Renal cortex interstitium (tissue), 15 donors: ENCODE results near the gene TP53I3. TPM values are rescaled to one million over a fixed set of nuclear protein-coding genes. Genes with fewer than 3 reads are reported as not detected.
"Not testable (repeated sequence)": the region's sequence is repeated elsewhere in the genome, so short reads cannot be mapped to it uniquely, and the experiment has no call there.

Experiments used
- DNase-seq, 11 donors: peaks; one replicate each; pipeline ENCODE4 v3.0.0-alpha.2; 2013; ENCODE audit warnings: low read depth in 9 of 11, low spot score in 4 of 11; ENCODE audit errors: extremely low read depth in 1 of 11
- long read RNA-seq, 16 experiments: transcript quantifications; one replicate each; lab custom pipeline, GENCODE V29; 2026
- polyA plus RNA-seq, 3 donors: library from polyadenylated mRNA; unstranded; fragments of 120-200 nt; gene quantifications; one replicate each; pipeline ENCODE4 v1.2.1, GENCODE V29; 2013; ENCODE audit not compliant: insufficient read length in 3 of 3

TP53I3 gene
- 10 to 100 TPM; 38.2 to 48.8 (median 48.2) TPM for polyA plus RNA-seq
- long read RNA-seq, donor 1, partial matches to known transcripts: 0 of 11 reads
- long read RNA-seq, donor 1, other reads (novel, unspliced or antisense): 0 of 11 reads
- long read RNA-seq, donor 2, transcript TP53I3-204 (3 exons, 677 nt): major isoform, 5 of 15 reads
- long read RNA-seq, donor 2, transcript TP53I3-202 (6 exons, 1,635 nt): major isoform, 5 of 15 reads
- long read RNA-seq, donor 2, transcript TP53I3-201 (5 exons, 1,998 nt): major isoform, 5 of 15 reads
- long read RNA-seq, donor 2, partial matches to known transcripts: 0 of 15 reads
- long read RNA-seq, donor 2, other reads (novel, unspliced or antisense): 0 of 15 reads
- long read RNA-seq, donor 3, transcript TP53I3-204 (3 exons, 677 nt): minor isoform, 7 of 37 reads
- long read RNA-seq, donor 3, transcript TP53I3-202 (6 exons, 1,635 nt): minor isoform, 9 of 37 reads
- long read RNA-seq, donor 3, transcript TP53I3-201 (5 exons, 1,998 nt): major isoform, 10 of 37 reads
- long read RNA-seq, donor 3, partial matches to known transcripts: 7 of 37 reads
- long read RNA-seq, donor 3, other reads (novel, unspliced or antisense): 0 of 37 reads
- long read RNA-seq, donor 4, transcript TP53I3-201 (5 exons, 1,998 nt): major isoform, 5 of 15 reads
- long read RNA-seq, donor 4, partial matches to known transcripts: 0 of 15 reads
- long read RNA-seq, donor 4, other reads (novel, unspliced or antisense): 0 of 15 reads
- long read RNA-seq, donor 5: 0 reads
- long read RNA-seq, donor 6, transcript TP53I3-201 (5 exons, 1,998 nt): minor isoform, 5 of 19 reads
- long read RNA-seq, donor 6, transcript TP53I3-202 (6 exons, 1,635 nt): major isoform, 9 of 19 reads
- long read RNA-seq, donor 6, partial matches to known transcripts: 0 of 19 reads
- long read RNA-seq, donor 6, other reads (novel, unspliced or antisense): 0 of 19 reads
- long read RNA-seq, donor 7, transcript TP53I3-201 (5 exons, 1,998 nt): minor isoform, 5 of 28 reads
- long read RNA-seq, donor 7, transcript TP53I3-202 (6 exons, 1,635 nt): major isoform, 11 of 28 reads
- long read RNA-seq, donor 7, partial matches to known transcripts: 9 of 28 reads
- long read RNA-seq, donor 7, other reads (novel, unspliced or antisense): 0 of 28 reads
- long read RNA-seq, donor 8, transcript TP53I3-204 (3 exons, 677 nt): minor isoform, 10 of 47 reads
- long read RNA-seq, donor 8, transcript TP53I3-201 (5 exons, 1,998 nt): minor isoform, 8 of 47 reads
- long read RNA-seq, donor 8, transcript TP53I3-202 (6 exons, 1,635 nt): major isoform, 11 of 47 reads
- long read RNA-seq, donor 8, partial matches to known transcripts: 17 of 47 reads
- long read RNA-seq, donor 8, other reads (novel, unspliced or antisense): 0 of 47 reads
- long read RNA-seq, donor 9, partial matches to known transcripts: 5 of 16 reads
- long read RNA-seq, donor 9, other reads (novel, unspliced or antisense): 0 of 16 reads
- long read RNA-seq, donor 10, transcript TP53I3-201 (5 exons, 1,998 nt): major isoform, 6 of 24 reads
- long read RNA-seq, donor 10, partial matches to known transcripts: 13 of 24 reads
- long read RNA-seq, donor 10, other reads (novel, unspliced or antisense): 0 of 24 reads
- long read RNA-seq, donor 11, transcript TP53I3-202 (6 exons, 1,635 nt): major isoform, 5 of 13 reads
- long read RNA-seq, donor 11, partial matches to known transcripts: 0 of 13 reads
- long read RNA-seq, donor 11, other reads (novel, unspliced or antisense): 0 of 13 reads
- long read RNA-seq, donor 12, partial matches to known transcripts: 0 of 5 reads
- long read RNA-seq, donor 12, other reads (novel, unspliced or antisense): 0 of 5 reads
- long read RNA-seq, donor 13, transcript TP53I3-202 (6 exons, 1,635 nt): major isoform, 9 of 62 reads
- long read RNA-seq, donor 13, transcript TP53I3-201 (5 exons, 1,998 nt): minor isoform, 7 of 62 reads
- long read RNA-seq, donor 13, partial matches to known transcripts: 38 of 62 reads
- long read RNA-seq, donor 13, other reads (novel, unspliced or antisense): 0 of 62 reads
- long read RNA-seq, donor 14, transcript TP53I3-201 (5 exons, 1,998 nt): major isoform, 7 of 16 reads
- long read RNA-seq, donor 14, transcript TP53I3-202 (6 exons, 1,635 nt): minor isoform, 6 of 16 reads
- long read RNA-seq, donor 14, partial matches to known transcripts: 0 of 16 reads
- long read RNA-seq, donor 14, other reads (novel, unspliced or antisense): 0 of 16 reads
- long read RNA-seq, donor 15, partial matches to known transcripts: 7 of 13 reads
- long read RNA-seq, donor 15, other reads (novel, unspliced or antisense): 0 of 13 reads
- long read RNA-seq, donor 16, transcript TP53I3-201 (5 exons, 1,998 nt): major isoform, 15 of 50 reads
- long read RNA-seq, donor 16, transcript TP53I3-202 (6 exons, 1,635 nt): major isoform, 15 of 50 reads
- long read RNA-seq, donor 16, partial matches to known transcripts: 15 of 50 reads
- long read RNA-seq, donor 16, other reads (novel, unspliced or antisense): 0 of 50 reads

- DNase-seq: peak; percentile 69 to 92 (median 87)
These were observed at the start of gene TP53I3 for GRCh38 chr2:24084386-24085199. TSS of gene TP53I3 (minus strand) at chr2:24084834. CDS start at chr2:24084326, 508 bp downstream.

GRCh38 chr2:24132543-24132942, 47.9 kb upstream of the TP53I3 start:
- DNase-seq: no peak

GRCh38 chr2:24125956-24126355, 41.3 kb upstream of the TP53I3 start:
- no peak for DNase-seq

- peak in 1 of 11 donors; percentile 59 for DNase-seq
These were observed 39.4 kb upstream of the TP53I3 start for GRCh38 chr2:24123922-24124580.

- peak; percentile 54 to 85 (median 81) for DNase-seq
These were observed 38.7 kb upstream of the TP53I3 start, which contains the start of the genes FAM228B and PFN4 for GRCh38 chr2:24123195-24123921. TSS of gene FAM228B (plus strand) at chr2:24123469. CDS start at chr2:24124362, 893 bp downstream. TSS of gene PFN4 (minus strand) at chr2:24123334. CDS start at chr2:24122535, 799 bp downstream.

- peak in 1 of 11 donors; percentile 19 for DNase-seq
These were observed 37.9 kb upstream of the TP53I3 start for GRCh38 chr2:24122366-24123194.

GRCh38 chr2:24121469-24121868, 36.8 kb upstream of the TP53I3 start:
- DNase-seq: no peak

- no peak for DNase-seq
These were observed 36.4 kb upstream of the TP53I3 start for GRCh38 chr2:24121066-24121465.

GRCh38 chr2:24117902-24118301, 33.3 kb upstream of the TP53I3 start:
- DNase-seq: no peak

- DNase-seq: no peak
These were observed 30.4 kb upstream of the TP53I3 start for GRCh38 chr2:24115057-24115456.

GRCh38 chr2:24111407-24111901, 26.8 kb upstream of the TP53I3 start:
- DNase-seq: no peak

GRCh38 chr2:24110660-24111303, 26.1 kb upstream of the TP53I3 start:
- DNase-seq: no peak

- not testable (repeated sequence) for DNase-seq
These were observed 24.8 kb upstream of the TP53I3 start for GRCh38 chr2:24109431-24109830.
